Caco-2 (cell line): ENCODE data around the gene RPS4Y1. TPM values are rescaled to one million over a fixed set of nuclear protein-coding genes. Genes with fewer than 3 reads are reported as not detected.

Source experiments
- BruUV-seq: library from RNA; stranded (reverse); fragments of 400-500 nt; replicated peaks from 2 replicates; lab custom pipeline; 2021; lab: Mats Ljungman, UMichigan
- CTCF ChIA-PET: fragments of 300-600 bp; sonication (Branson Sonifier 250); formaldehyde crosslinking; loops from one replicate; lab custom pipeline; 2022; ENCODE audit warnings: antibody characterized with exemption; lab: Charles Lee
- POLR2A ChIA-PET: fragments of 300-600 bp; sonication (Branson Sonifier 250); formaldehyde crosslinking; loops from one replicate; lab custom pipeline; 2022; ENCODE audit warnings: antibody characterized with exemption; lab: Charles Lee
- DNase-seq, 2 experiments: peaks; one replicate each; pipeline versions ENCODE4 v3.0.0 to v3.0.0-alpha.2; 2020 to 2022
- H3K27me3 ChIP-seq: replicated peaks from 2 replicates; pipeline ENCODE4 v1.6.0; 2011; ENCODE audit warnings: low read length; ENCODE audit not compliant: control insufficient read depth, insufficient read depth
- H3K36me3 ChIP-seq: 2 replicates; pipeline ENCODE4 v1.5.1; 2011; ENCODE audit warnings: low read length; ENCODE audit not compliant: control insufficient read depth, insufficient read depth
- H3K4me1 ChIP-seq: fragments of 250-450 bp; sonication (Bioruptor Pico); 2 replicates; pipeline ENCODE4 v1.5.1; 2020; ENCODE audit warnings: mild to moderate bottlenecking
- H3K4me3 ChIP-seq: 2 replicates; pipeline ENCODE4 v1.5.1; 2011; ENCODE audit warnings: low read depth, mild to moderate bottlenecking, control low read depth, low read length
- H3K9me3 ChIP-seq: fragments of 250-450 bp; sonication (Bioruptor Pico); 2 replicates; pipeline ENCODE4 v1.5.1; 2020; ENCODE audit warnings: mild to moderate bottlenecking, moderate library complexity
- H3K27ac Mint-ChIP-seq: one replicate; pipeline ENCODE4 v1.8.0; 2022; ENCODE audit warnings: mixed read lengths; ENCODE audit not compliant: unreplicated experiment
- H3K27me3 Mint-ChIP-seq: one replicate; pipeline ENCODE4 v1.8.0; 2022; ENCODE audit warnings: mixed read lengths; ENCODE audit not compliant: insufficient read depth, unreplicated experiment
- H3K36me3 Mint-ChIP-seq: one replicate; pipeline ENCODE4 v1.8.0; 2022; ENCODE audit warnings: mild to moderate bottlenecking, mixed read lengths; ENCODE audit not compliant: insufficient read depth, unreplicated experiment
- H3K4me1 Mint-ChIP-seq: one replicate; pipeline ENCODE4 v1.8.0; 2022; ENCODE audit warnings: low read depth, mixed read lengths; ENCODE audit not compliant: unreplicated experiment
- H3K4me3 Mint-ChIP-seq: one replicate; pipeline ENCODE4 v1.8.0; 2022; ENCODE audit warnings: mild to moderate bottlenecking, moderate library complexity, mixed read lengths; ENCODE audit not compliant: unreplicated experiment
- H3K9me3 Mint-ChIP-seq: one replicate; pipeline ENCODE4 v1.8.0; 2022; ENCODE audit warnings: mixed read lengths; ENCODE audit not compliant: unreplicated experiment
- CTCF ChIP-seq, 2 experiments: fragments of 200-600 bp in 1 of 2; IDR thresholded peaks; 1 replicate in 1 of 2; 2 replicates in 1 of 2; pipeline versions ENCODE4 v1.5.1 to v1.8.0; 2011 to 2022; ENCODE audit warnings: antibody characterized with exemption in 1 of 2, control low read depth in 1 of 2, inconsistent platforms in 1 of 2, low read depth in 1 of 2, low read length in 1 of 2, mild to moderate bottlenecking in 1 of 2, moderate library complexity in 1 of 2; ENCODE audit not compliant: insufficient read depth in 1 of 2, severe bottlenecking in 1 of 2, unreplicated experiment in 1 of 2
- intact Hi-C: fragments of 100-400 bp; cut with micrococcal nuclease; formaldehyde crosslinking; loops from one replicate; pipeline ENCODE4 v1.10.0; 2022; ENCODE audit not compliant: unreplicated experiment
- total RNA-seq: library from RNA; stranded (reverse); gene quantifications from 2 replicates; pipeline ENCODE4 v1.2.3, GENCODE V29; 2022

The RPS4Y1 gene
- total RNA-seq, 1 experiment from 2014 or later, result not detected

- no peak for DNase-seq
- POLR2A ChIA-PET, result no interaction called here
- no peaks in the 10 kb centered on the region for H3K36me3 Mint-ChIP-seq
- H3K27ac Mint-ChIP-seq, result no peak overlapping the region
- no peak for TF ChIP-seq CTCF (IDR thresholded peaks at IDR 0.05; ENCODE audit: insufficient read depth in 1 of 2, low read depth in 1 of 2, low read length in 1 of 2, severe bottlenecking in 1 of 2, unreplicated experiment in 1 of 2)
- no peaks in the 10 kb centered on the region for H3K27me3 Mint-ChIP-seq
- no peaks in the 10 kb centered on the region for H3K9me3 ChIP-seq
- H3K4me1 Mint-ChIP-seq, result no peaks in the 10 kb centered on the region
- H3K36me3 ChIP-seq, result no peaks in the 10 kb centered on the region
- intact Hi-C loops, result no loop called here
- H3K4me3 ChIP-seq, result no peak overlapping the region
- no TSS peak for BruUV-seq
- H3K4me3 Mint-ChIP-seq, result no peak overlapping the region
- CTCF ChIA-PET, result no interaction called here
- H3K27me3 ChIP-seq, result no peaks in the 10 kb centered on the region
- H3K9me3 Mint-ChIP-seq, result no peaks in the 10 kb centered on the region
- no peaks in the 10 kb centered on the region for H3K4me1 ChIP-seq
These were observed 46.0 kb downstream of the RPS4Y1 start for GRCh38 chrY:2887386-2887785.

- TF ChIP-seq CTCF (IDR thresholded peaks at IDR 0.05; ENCODE audit: insufficient read depth in 1 of 2, low read depth in 1 of 2, low read length in 1 of 2, severe bottlenecking in 1 of 2, unreplicated experiment in 1 of 2), result no peak
- no peak overlapping the region for H3K4me3 ChIP-seq
- Mint-ChIP-seq H3K4me1 (no peaks in the 10 kb centered on the region), H3K36me3 (no peaks in the 10 kb centered on the region), H3K9me3 (no peaks in the 10 kb centered on the region), H3K27me3 (no peaks in the 10 kb centered on the region), H3K27ac (no peak overlapping the region), H3K4me3 (no peak overlapping the region)
- CTCF ChIA-PET, result no interaction called here
- no TSS peak for BruUV-seq
- no peaks in the 10 kb centered on the region for H3K27me3 ChIP-seq
- POLR2A ChIA-PET, result no interaction called here
- DNase-seq, result no peak
- H3K36me3 ChIP-seq, result no peaks in the 10 kb centered on the region
- no peaks in the 10 kb centered on the region for H3K4me1 ChIP-seq
- no peaks in the 10 kb centered on the region for H3K9me3 ChIP-seq
- intact Hi-C loops, result no loop called here
These were observed 46.6 kb downstream of the RPS4Y1 start for GRCh38 chrY:2887955-2888354.

GRCh38 chrY:2893471-2893870 is 52.1 kb downstream of the RPS4Y1 start:
- H3K27me3 Mint-ChIP-seq, result no peaks in the 10 kb centered on the region
- no peaks in the 10 kb centered on the region for H3K36me3 Mint-ChIP-seq
- H3K9me3 Mint-ChIP-seq, result no peaks in the 10 kb centered on the region
- Histone ChIP-seq H3K4me3 (no peak overlapping the region), H3K36me3 (no peaks in the 10 kb centered on the region), H3K9me3 (no peaks in the 10 kb centered on the region), H3K27me3 (no peaks in the 10 kb centered on the region), H3K4me1 (no peaks in the 10 kb centered on the region)
- no TSS peak for BruUV-seq
- TF ChIP-seq CTCF (IDR thresholded peaks at IDR 0.05; ENCODE audit: insufficient read depth in 1 of 2, low read depth in 1 of 2, low read length in 1 of 2, severe bottlenecking in 1 of 2, unreplicated experiment in 1 of 2), result no peak
- H3K4me1 Mint-ChIP-seq, result no peaks in the 10 kb centered on the region
- POLR2A ChIA-PET, result no interaction called here
- intact Hi-C loops, result no loop called here
- no peak overlapping the region for H3K4me3 Mint-ChIP-seq
- DNase-seq, result no peak
- CTCF ChIA-PET, result no interaction called here
- H3K27ac Mint-ChIP-seq, result no peak overlapping the region
